Activated CD4-positive, alpha-beta T cell treated with anti-CD3 and anti-CD28 coated beads for 36 hours (primary cell): Measurements from ENCODE around the gene ADGRV1. TPM values are rescaled to one million over a fixed set of nuclear protein-coding genes. Genes with fewer than 3 reads are reported as not detected.
A peak's percentile ranks its signal among the peaks of the same experiment; 100 is the strongest.

Source experiments
- ATAC-seq: fragments of 200-7000 bp; cut with Tn5 transposase; one replicate; pipeline ENCODE4 v1.10.0; 2021; ENCODE audit warnings: mild to moderate bottlenecking, moderate library complexity
- CTCF ChIA-PET: fragments of 350-600 bp; sonication (Branson Sonifier 250); formaldehyde crosslinking; loops from one replicate; lab custom pipeline; 2021; ENCODE audit warnings: antibody characterized with exemption; lab: Charles Lee
- POLR2A ChIA-PET: fragments of 350-600 bp; sonication (Branson Sonifier 250); formaldehyde crosslinking; loops from one replicate; lab custom pipeline; 2021; ENCODE audit warnings: antibody characterized with exemption, inconsistent platforms; lab: Charles Lee
- DNase-seq: peaks from one replicate; pipeline ENCODE4 v3.0.0-alpha.2; 2020
- H3K27ac Mint-ChIP-seq: one replicate; pipeline ENCODE4 v1.8.0; 2021; ENCODE audit warnings: mixed read lengths
- H3K27me3 Mint-ChIP-seq: one replicate; pipeline ENCODE4 v1.8.0; 2021; ENCODE audit warnings: mixed read lengths
- H3K36me3 Mint-ChIP-seq: one replicate; pipeline ENCODE4 v1.8.0; 2021; ENCODE audit warnings: low read depth, mixed read lengths
- H3K4me1 Mint-ChIP-seq: one replicate; pipeline ENCODE4 v1.8.0; 2021; ENCODE audit warnings: mixed read lengths
- H3K4me3 Mint-ChIP-seq: one replicate; pipeline ENCODE4 v1.8.0; 2021; ENCODE audit warnings: mild to moderate bottlenecking, moderate library complexity, mixed read lengths
- H3K9me3 Mint-ChIP-seq: one replicate; pipeline ENCODE4 v1.8.0; 2021; ENCODE audit warnings: low read depth, mixed read lengths
- intact Hi-C, 2 experiments: fragments of 100-400 bp; cut with DNase I in 1 of 2; cut with micrococcal nuclease in 1 of 2; formaldehyde crosslinking; loops; one replicate each; pipeline versions ENCODE4 v1.14.2 to v1.15.1; 2022 to 2024; cut with DNase I, micrococcal nuclease
- total RNA-seq, 2 experiments: library from RNA; stranded (reverse); gene quantifications; one replicate each; pipeline ENCODE4 v1.2.3, GENCODE V29; 2021

Gene ADGRV1
- total RNA-seq, 2 experiments from 2014 or later = 0.02 to 0.12 TPM

DNA sequence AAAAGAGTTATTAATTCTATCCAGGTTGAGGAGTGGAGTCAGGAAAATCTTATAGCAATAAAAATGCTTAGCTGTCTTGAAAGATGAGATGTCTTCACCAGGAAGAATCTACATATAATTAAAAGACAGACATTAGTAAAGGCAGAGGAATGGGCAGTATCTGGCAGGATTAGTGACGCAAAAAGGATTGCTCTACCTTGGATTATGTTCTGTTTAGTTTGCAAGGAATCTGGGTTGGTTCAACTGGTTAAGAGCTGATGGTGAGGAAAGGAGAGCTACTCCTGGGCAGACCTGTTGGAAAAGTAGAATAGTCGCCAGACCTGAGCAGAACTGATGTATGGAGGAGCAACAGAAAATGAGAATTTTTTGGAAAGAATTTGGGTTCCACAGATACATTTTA lies 318.5 kb downstream of the ADGRV1 start:
- intact Hi-C loops = loop anchor here in 1 of 2 experiments (10.0 kb wide), 1 partner anchor 288 kb away; no protein-coding TSS in a partner anchor
- Mint-ChIP-seq H3K9me3 (no peaks in the 10 kb centered on the region), H3K4me3 (no peak overlapping the region), H3K27me3 (peaks cover 43% of the 10 kb centered on the region), H3K4me1 (peaks cover 20% of the 10 kb centered on the region), H3K27ac (no peak overlapping the region), H3K36me3 (no peaks in the 10 kb centered on the region)
- ATAC-seq (no peak), DNase-seq (no peak)
- CTCF ChIA-PET = interaction anchor here (1.6 kb wide), 1 partner anchor 11 kb away, joined by 5 read pairs; no protein-coding TSS in a partner anchor
- POLR2A ChIA-PET = interaction anchor here (0.6 kb wide), 1 partner anchor 542 kb away, joined by 3 read pairs; no protein-coding TSS in a partner anchor

DNA sequence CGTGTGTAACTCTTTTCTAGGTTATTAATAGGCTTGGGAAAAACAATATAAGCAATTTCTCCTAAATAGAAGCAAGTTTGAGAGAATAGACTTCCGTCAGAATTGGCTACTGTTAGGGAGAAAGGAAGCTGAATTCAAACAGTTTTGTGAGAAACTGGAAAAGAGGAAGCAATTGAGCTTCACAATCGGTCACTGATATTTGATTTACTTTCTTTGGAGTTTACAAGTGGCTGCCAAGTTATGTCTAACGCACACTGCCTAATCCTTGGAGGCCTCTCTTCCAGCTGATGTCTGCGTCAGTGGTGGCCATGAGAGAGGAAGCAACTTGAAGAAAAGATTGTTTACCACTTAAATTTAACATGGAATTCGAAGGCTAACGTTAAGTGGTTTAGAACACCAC lies 319.5 kb downstream of the ADGRV1 start:
- Mint-ChIP-seq H3K36me3 (no peaks in the 10 kb centered on the region), H3K27ac (no peak overlapping the region), H3K9me3 (no peaks in the 10 kb centered on the region), H3K4me3 (no peak overlapping the region), H3K4me1 (peaks cover 14% of the 10 kb centered on the region), H3K27me3 (peaks cover 43% of the 10 kb centered on the region)
- DNase-seq (no peak), ATAC-seq (no peak)
- CTCF ChIA-PET = interaction anchor here (1.0 kb wide), 1 partner anchor 12 kb away, joined by 5 read pairs; no protein-coding TSS in a partner anchor
- intact Hi-C loops = loop anchor here in 1 of 2 experiments (10.0 kb wide), 1 partner anchor 287 kb away; no protein-coding TSS in a partner anchor
- POLR2A ChIA-PET = no interaction called here

DNA sequence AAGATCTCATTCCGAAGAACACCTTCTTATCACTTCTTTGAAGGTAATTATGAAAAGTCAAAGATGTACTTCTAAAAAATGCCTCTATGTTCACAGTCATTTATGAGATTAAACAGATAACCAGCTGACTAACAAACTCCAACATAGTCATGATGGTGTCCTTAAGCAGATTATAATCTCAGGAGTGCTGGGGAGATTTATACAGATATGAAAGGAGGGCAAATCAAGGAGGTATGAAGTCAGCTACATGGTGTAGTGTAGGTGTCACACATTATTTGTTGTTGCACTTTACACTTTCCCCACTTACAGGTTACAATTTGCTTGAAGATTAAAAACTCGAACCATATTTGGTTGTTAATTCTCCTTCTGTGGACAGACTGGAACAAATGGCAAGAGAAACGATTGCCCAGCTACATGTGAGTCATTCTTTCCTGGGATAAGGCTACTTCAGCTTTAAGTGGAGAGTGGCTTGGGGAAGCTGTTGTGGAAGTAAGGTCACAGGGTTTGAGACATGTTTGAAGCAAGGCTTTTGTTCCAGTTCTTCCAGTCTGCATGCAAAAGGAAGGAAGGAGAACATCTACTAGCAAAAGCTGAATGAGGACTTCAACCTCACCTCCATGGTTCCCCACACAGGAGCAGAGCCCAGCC lies 320.1 kb downstream of the ADGRV1 start:
- POLR2A ChIA-PET = no interaction called here
- Mint-ChIP-seq H3K9me3 (no peaks in the 10 kb centered on the region), H3K4me1 (peaks cover 8% of the 10 kb centered on the region), H3K27me3 (peaks cover 46% of the 10 kb centered on the region), H3K36me3 (no peaks in the 10 kb centered on the region), H3K27ac (no peak overlapping the region), H3K4me3 (no peak overlapping the region)
- DNase-seq = no peak
- peak; percentile 49 for ATAC-seq
- CTCF ChIA-PET = interaction anchor here (0.7 to 1.0 kb wide), 3 partner anchors 12 to 506 kb away, joined by 3 to 5 read pairs (median 3); no protein-coding TSS in a partner anchor
- intact Hi-C loops = loop anchor here in 1 of 2 experiments (10.0 kb wide), 1 partner anchor 286 kb away; no protein-coding TSS in a partner anchor

DNA sequence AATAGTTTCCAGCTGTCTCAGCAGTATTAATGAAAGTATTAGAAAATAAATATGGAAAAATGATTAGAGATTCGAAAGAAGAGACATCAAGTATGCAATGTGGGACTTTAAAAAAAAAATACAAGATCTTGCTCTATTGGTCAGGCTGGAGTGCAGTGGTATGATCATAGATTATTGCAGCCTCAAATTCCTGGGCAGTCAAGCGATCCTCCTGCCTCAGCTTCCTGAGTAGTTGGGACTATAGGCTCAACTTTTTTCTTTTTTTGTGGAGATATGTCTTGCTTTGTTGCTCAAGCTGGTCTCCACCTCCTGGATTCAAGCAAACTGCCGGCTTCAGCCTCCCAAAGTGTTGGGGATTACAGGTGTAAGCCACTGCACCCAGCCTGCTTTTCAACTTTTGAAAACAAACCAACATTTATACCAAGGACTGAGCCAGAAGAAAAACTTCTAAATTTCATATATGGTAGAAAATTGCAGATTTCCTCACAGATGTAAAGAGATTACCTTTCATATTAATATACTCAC lies 323.1 kb downstream of the ADGRV1 start:
- Mint-ChIP-seq H3K4me1 (no peaks in the 10 kb centered on the region), H3K4me3 (no peak overlapping the region), H3K9me3 (no peaks in the 10 kb centered on the region), H3K27me3 (peaks cover 36% of the 10 kb centered on the region), H3K27ac (no peak overlapping the region), H3K36me3 (no peaks in the 10 kb centered on the region)
- DNase-seq (no peak), ATAC-seq (no peak)
- intact Hi-C loops = no loop called here
- POLR2A ChIA-PET = no interaction called here
- CTCF ChIA-PET = interaction anchor here (2.3 kb wide), 1 partner anchor 15 kb away, joined by 9 read pairs; no protein-coding TSS in a partner anchor

DNA sequence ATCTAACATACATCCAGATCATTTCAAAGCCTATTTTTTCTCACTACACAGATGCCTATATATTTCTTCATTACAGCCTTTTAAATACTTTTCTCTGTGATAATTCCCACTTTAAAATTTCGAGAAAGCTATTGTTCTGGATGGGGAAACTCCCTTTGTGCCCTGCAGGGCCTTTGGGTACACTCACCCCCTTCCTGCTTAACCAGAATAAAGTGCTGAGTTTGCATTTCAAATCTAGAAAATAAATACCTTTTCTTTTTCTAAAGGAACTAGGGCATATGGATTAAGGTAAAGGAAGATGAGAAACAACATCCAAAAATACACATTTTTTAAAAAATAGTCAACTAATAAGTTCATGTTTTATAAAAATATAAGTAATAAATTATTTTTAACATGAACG lies 323.9 kb downstream of the ADGRV1 start:
- intact Hi-C loops = no loop called here
- ChIA-PET CTCF (no interaction called here), POLR2A (no interaction called here)
- DNase-seq (no peak), ATAC-seq (no peak)
- no peak overlapping the region for H3K4me3 Mint-ChIP-seq
- peaks cover 34% of the 10 kb centered on the region for H3K27me3 Mint-ChIP-seq
- no peak overlapping the region for H3K27ac Mint-ChIP-seq
- H3K4me1 Mint-ChIP-seq = no peaks in the 10 kb centered on the region
- H3K9me3 Mint-ChIP-seq = no peaks in the 10 kb centered on the region
- H3K36me3 Mint-ChIP-seq = no peaks in the 10 kb centered on the region

DNA sequence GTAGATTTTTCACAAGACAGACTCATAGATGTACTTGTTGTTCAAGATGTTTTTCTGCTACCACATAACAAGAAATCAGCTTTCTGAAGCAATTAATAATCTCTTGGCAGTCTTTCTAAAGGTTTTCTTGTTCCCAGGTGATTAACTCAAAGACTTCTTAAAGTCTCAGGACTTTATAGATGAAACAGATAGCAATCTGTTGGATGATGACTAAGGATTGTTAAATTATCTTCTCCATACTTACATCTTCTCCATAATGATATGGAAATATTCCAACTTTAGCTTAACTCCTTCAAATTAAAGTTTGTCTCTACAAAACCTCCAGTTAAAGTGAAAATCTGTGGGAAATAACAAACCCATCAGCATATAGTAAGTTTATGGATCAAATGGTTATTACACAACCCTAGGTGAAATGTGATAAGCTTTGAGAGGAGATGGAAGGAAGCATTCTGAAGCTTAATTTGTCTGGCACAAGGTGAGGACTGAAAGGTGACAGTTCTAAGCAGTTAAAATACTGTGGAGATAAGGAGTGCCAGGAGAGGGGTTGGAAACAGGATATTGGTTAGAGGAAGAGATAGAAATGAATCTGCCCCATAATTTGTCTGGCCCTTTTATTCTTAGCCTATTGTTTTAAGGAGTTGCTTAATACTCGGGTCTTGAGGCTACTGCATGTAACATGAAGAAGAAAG lies 326.7 kb downstream of the ADGRV1 start:
- no peak overlapping the region for H3K27ac Mint-ChIP-seq
- peaks cover 20% of the 10 kb centered on the region for H3K27me3 Mint-ChIP-seq
- DNase-seq (no peak), ATAC-seq (no peak)
- H3K4me3 Mint-ChIP-seq = no peak overlapping the region
- no peaks in the 10 kb centered on the region for H3K4me1 Mint-ChIP-seq
- POLR2A ChIA-PET = no interaction called here
- H3K9me3 Mint-ChIP-seq = no peaks in the 10 kb centered on the region
- H3K36me3 Mint-ChIP-seq = no peaks in the 10 kb centered on the region
- intact Hi-C loops = no loop called here
- CTCF ChIA-PET = interaction anchor here (0.9 to 1.5 kb wide), 6 partner anchors 9 to 102 kb away, joined by 3 to 5 read pairs (median 3); no protein-coding TSS in a partner anchor

DNA sequence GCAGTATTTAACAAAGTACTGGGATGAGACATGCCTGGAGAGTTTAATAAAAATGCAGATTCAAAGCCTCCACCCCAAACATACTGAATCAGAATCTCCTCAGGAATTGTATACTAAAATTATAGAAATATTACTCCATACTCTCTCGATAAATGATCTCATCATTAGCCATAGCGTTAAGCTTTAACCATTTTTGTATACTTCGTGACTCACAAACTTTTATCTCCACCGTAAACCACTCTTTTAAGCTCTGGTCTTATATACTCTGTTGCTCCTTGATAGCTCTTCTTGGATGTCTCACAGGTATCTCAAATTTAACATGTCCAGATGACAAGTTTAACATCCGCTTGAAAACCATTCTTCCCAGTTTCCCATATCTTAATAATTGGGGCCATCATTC lies 327.8 kb downstream of the ADGRV1 start:
- Mint-ChIP-seq H3K27ac (no peak overlapping the region), H3K4me3 (no peak overlapping the region), H3K9me3 (no peaks in the 10 kb centered on the region), H3K27me3 (peaks cover 13% of the 10 kb centered on the region), H3K36me3 (no peaks in the 10 kb centered on the region), H3K4me1 (no peaks in the 10 kb centered on the region)
- ChIA-PET CTCF (no interaction called here), POLR2A (no interaction called here)
- DNase-seq = no peak
- intact Hi-C loops = no loop called here
- no peak for ATAC-seq

DNA sequence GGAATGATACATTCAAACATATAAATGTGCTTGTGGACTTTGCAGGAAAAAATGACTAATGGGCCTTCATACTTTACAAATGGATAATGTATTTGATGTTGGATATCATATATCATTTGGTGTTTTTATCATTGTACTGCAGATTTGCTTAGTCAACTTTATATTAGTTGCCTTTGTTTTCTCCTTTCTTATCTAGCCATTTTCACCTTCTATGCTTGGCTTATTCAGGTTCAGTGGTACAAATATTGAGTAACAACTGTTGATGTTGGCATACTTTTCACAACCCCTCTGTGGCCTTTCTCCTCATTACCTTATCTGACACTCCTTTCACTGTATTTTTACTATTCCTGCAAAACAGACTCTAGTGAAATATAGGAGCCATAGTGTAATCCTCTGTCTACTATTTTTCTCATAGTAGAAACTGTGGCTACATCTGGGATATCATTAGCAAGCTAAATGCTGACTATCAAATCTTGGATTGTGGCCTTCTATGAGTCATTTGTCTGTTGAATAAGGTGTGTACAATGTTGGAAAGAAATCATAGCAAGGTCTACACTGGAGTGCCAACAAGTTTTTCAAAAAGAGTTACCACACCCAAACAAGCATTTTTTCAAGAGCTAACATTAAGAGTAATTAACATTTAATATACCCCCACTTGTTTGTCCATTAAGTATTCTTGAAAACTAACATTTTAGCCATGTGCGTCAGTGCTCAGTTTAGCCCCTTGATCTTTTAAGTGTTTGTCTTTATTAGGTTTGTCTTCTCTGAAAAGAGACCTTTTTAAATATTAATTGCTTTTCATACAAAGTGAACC lies 330.1 kb downstream of the ADGRV1 start:
- peaks cover 10% of the 10 kb centered on the region for H3K27me3 Mint-ChIP-seq
- intact Hi-C loops = no loop called here
- no peak for DNase-seq
- no peak overlapping the region for H3K27ac Mint-ChIP-seq
- ChIA-PET CTCF (interaction anchor here (1.2 kb wide), 1 partner anchor 23 kb away, joined by 4 read pairs; no protein-coding TSS in a partner anchor), POLR2A (no interaction called here)
- no peaks in the 10 kb centered on the region for H3K36me3 Mint-ChIP-seq
- H3K4me1 Mint-ChIP-seq = no peaks in the 10 kb centered on the region
- H3K9me3 Mint-ChIP-seq = no peaks in the 10 kb centered on the region
- ATAC-seq = no peak
- H3K4me3 Mint-ChIP-seq = no peak overlapping the region

DNA sequence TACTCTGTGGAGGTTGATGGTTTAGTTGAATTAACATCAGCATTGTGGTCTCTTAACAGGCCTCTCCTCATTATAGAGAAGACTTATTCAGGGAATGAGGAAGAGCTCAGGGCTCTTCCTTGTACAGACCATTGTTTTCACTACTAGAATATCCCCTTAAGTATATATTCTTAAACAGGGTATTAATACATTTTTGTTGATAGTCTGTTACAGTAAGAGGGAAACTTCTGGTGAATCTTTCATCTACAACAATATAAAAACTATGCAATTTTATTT lies 330.7 kb downstream of the ADGRV1 start:
- H3K4me3 Mint-ChIP-seq = no peak overlapping the region
- no peak for ATAC-seq
- no peaks in the 10 kb centered on the region for H3K4me1 Mint-ChIP-seq
- ChIA-PET POLR2A (no interaction called here), CTCF (interaction anchor here (1.1 kb wide), 1 partner anchor 542 kb away, joined by 3 read pairs; no protein-coding TSS in a partner anchor)
- intact Hi-C loops = no loop called here
- H3K27me3 Mint-ChIP-seq = peaks cover 8% of the 10 kb centered on the region
- H3K9me3 Mint-ChIP-seq = no peaks in the 10 kb centered on the region
- no peak overlapping the region for H3K27ac Mint-ChIP-seq
- H3K36me3 Mint-ChIP-seq = no peaks in the 10 kb centered on the region
- DNase-seq = no peak

DNA sequence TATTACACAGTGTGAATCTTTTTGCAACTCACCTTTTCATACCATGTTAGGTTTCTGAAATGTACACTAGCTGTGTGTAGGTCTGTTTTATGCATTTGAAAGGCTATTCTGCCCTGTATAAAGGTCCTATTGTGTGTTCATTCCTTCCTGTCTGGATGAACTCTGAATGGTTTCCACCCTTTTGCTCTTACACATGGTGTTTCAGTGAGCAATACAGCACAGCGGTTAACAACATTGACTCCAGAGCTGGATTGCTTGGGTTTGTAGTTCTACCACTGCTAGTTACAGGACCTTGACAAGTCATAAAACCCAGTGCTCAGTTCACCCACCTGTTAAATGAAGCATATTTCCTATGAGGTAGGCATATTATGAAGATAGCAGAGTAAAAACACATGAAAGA lies 331.6 kb downstream of the ADGRV1 start:
- ATAC-seq (no peak), DNase-seq (no peak)
- peaks cover 8% of the 10 kb centered on the region for H3K27me3 Mint-ChIP-seq
- ChIA-PET CTCF (interaction anchor here (1.1 kb wide), 1 partner anchor 541 kb away, joined by 3 read pairs; no protein-coding TSS in a partner anchor), POLR2A (no interaction called here)
- no peaks in the 10 kb centered on the region for H3K36me3 Mint-ChIP-seq
- intact Hi-C loops = no loop called here
- H3K27ac Mint-ChIP-seq = no peak overlapping the region
- no peaks in the 10 kb centered on the region for H3K4me1 Mint-ChIP-seq
- H3K4me3 Mint-ChIP-seq = no peak overlapping the region
- no peaks in the 10 kb centered on the region for H3K9me3 Mint-ChIP-seq

DNA sequence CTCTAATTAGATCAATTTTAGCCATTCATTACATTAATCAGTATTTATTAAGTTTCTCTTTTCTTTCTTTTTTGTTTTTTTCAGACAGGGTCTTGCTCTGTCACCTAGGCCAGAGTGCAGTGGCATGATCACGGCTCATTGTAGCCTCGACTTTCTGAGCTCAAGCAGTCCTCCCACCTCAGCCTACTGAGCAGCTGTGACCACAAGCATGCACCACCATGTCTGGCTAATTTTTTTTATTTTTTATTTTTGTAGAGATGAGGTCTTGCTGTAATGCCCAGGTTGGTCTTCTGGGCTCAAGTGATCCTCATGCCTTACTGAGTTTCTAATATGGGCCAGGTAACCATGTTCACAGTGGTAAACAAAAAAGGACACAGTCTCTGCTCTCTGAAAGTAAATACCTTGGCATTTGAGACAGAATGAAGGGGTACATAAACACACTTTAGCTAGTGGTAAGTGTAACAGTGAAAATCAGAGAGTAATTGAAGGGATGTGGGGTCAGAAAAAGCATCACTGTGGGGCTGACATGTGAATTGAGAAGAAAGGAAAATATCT lies 336.3 kb downstream of the ADGRV1 start:
- Mint-ChIP-seq H3K4me1 (peaks cover 2% of the 10 kb centered on the region), H3K27me3 (peaks cover 2% of the 10 kb centered on the region), H3K9me3 (no peaks in the 10 kb centered on the region), H3K4me3 (no peak overlapping the region), H3K27ac (no peak overlapping the region), H3K36me3 (no peaks in the 10 kb centered on the region)
- intact Hi-C loops = no loop called here
- CTCF ChIA-PET = interaction anchor here (0.7 to 1.1 kb wide), 2 partner anchors 294 to 490 kb away, joined by 3 read pairs; no protein-coding TSS in a partner anchor
- DNase-seq (no peak), ATAC-seq (no peak)
- POLR2A ChIA-PET = no interaction called here
